ENCODE results near the gene TUT7.

TUT7 gene

DNA sequence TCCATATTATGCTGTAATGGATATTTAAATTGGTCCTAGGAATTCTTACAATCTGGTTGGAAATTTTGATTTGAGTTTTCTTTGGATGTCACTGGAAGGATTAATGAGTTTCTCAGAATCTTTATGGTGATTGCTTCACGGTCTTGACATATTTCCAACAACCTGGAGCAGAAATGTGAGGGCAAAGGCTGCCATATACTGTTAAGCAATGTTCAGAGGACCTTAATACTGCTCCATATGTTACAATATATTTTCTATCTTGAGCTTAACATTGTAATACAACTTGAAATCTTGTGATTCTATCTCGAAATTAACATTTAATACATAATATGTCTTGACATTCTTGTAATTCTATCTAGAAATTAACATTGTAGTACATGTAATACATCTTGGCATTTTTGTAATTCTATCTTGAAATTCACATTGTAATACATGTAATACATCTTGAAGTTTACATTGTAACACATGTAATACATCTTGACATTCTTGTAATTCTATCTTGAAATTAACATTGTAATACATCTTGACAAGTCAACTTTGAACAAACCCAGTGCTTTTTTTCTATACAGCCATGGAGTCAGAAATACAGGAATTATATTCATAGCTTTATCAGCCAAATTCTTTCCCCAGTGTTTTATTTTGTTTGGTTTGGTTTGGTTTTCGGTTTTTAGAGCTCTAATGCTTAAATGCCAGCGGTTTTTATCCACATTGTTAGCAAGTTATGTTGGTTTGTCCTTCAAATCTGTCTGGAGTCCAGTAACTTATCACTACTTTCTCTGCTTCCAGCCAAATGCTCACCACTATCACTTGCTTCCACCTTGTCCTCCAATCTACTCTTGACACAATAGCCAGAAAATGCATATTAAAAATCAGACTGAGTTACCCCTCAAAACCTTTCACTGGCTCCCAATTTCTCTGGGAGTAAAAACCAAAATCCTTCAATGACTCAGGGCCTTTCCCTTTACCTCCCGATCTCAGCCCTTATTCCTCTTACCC is 3.0 kb upstream of the TUT7 start:
- no peak overlapping the region for H3K4me3 Mint-ChIP-seq
- peaks cover 61% of the 10 kb centered on the region for H3K4me1 Mint-ChIP-seq (ENCODE audit: low read depth)
- H3K36me3 Mint-ChIP-seq (ENCODE audit: low read depth), result peaks cover 24% of the 10 kb centered on the region
- H3K27me3 Mint-ChIP-seq, result no peaks in the 10 kb centered on the region
- H3K27ac Mint-ChIP-seq, result peak overlapping the region; percentile 85
- intact Hi-C loops (cut with micrococcal nuclease), result no loop called here
- H3K9me3 Mint-ChIP-seq, result no peaks in the 10 kb centered on the region

DNA sequence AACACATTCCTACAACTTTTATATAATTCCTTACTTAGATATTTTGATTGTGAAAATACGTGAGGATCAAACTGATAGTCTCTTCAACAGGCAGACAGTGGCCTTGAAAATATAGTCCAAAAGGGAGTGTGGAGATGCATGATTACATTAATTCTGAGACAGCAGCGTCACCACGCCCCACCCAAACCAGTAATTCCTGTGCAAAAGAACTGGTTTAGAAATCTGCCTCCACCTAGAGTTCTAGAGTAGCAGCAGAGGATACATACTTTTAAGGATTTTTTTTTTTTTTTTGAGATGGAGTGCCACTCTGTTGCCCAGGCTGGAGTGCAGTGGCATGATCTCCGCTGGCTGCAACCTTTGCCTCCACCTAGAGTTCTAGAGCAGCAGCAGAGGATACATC is 1.6 kb upstream of the TUT7 start:
- Mint-ChIP-seq H3K4me1 (ENCODE audit: low read depth) (peaks cover 49% of the 10 kb centered on the region), H3K27ac (peak overlapping the region; percentile 99), H3K9me3 (no peaks in the 10 kb centered on the region), H3K4me3 (no peak overlapping the region), H3K36me3 (ENCODE audit: low read depth) (peaks cover 36% of the 10 kb centered on the region), H3K27me3 (no peaks in the 10 kb centered on the region)
- intact Hi-C loops (cut with micrococcal nuclease), result loop anchor here (2.0 kb wide), 1 partner anchor 13 kb away; no protein-coding TSS in a partner anchor

DNA sequence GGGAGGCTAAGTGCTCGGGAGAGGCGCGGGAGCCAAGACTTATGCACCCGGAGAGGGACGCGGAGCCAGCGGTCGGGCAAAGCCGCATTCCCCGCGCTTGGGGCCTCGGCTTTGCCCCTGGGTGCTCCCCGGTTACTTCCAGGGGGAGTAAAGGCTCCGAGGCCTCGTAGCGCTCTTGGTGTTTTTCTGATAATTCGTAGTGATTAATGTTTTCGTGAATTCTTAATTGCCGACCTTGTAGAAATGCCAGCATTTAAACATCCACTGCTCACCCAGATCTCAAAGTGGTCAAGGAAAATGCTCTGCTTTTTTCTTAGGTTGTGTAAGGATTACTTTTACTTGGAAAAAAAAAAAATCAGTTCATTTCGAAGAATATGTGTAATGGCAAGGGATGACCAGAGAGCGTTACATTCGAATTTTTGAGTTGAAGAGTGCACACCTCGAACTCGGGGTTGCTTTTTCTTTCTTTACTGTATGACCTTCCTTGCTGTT is 654 bp upstream of the TUT7 start:
- peak overlapping the region; percentile 98 for H3K4me3 Mint-ChIP-seq
- no peaks in the 10 kb centered on the region for H3K9me3 Mint-ChIP-seq
- no peaks in the 10 kb centered on the region for H3K27me3 Mint-ChIP-seq
- intact Hi-C loops (cut with micrococcal nuclease), result loop anchor here (2.0 kb wide), 1 partner anchor 14 kb away; no protein-coding TSS in a partner anchor
- peaks cover 41% of the 10 kb centered on the region for H3K4me1 Mint-ChIP-seq (ENCODE audit: low read depth)
- H3K36me3 Mint-ChIP-seq (ENCODE audit: low read depth), result peaks cover 37% of the 10 kb centered on the region
- H3K27ac Mint-ChIP-seq, result peak overlapping the region; percentile 99

DNA sequence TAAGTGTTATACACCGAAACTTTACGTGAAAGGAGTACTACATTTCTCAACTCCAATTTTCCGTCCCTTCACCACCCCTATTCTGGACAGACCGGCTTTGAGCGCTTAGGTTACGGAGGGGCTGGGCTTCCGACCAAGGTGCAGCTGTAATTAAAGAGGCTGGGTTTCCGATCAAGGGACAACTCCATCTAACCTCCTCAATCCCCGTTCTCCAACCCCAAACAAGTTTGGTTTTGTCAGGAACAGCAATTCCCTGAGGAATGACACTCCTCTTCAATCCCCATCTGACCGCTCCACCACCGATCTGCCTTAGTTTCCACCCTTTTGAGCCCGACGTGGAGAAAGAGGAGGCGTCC is 577 bp downstream of the TUT7 start:
- Mint-ChIP-seq H3K4me1 (ENCODE audit: low read depth) (peaks cover 36% of the 10 kb centered on the region), H3K4me3 (peak overlapping the region; percentile 98), H3K36me3 (ENCODE audit: low read depth) (peaks cover 45% of the 10 kb centered on the region), H3K9me3 (no peaks in the 10 kb centered on the region), H3K27ac (peak overlapping the region; percentile 99), H3K27me3 (no peaks in the 10 kb centered on the region)
- intact Hi-C loops (cut with micrococcal nuclease), result loop anchor here (2.0 kb wide), 2 partner anchors 15 kb away; no protein-coding TSS in a partner anchor

DNA sequence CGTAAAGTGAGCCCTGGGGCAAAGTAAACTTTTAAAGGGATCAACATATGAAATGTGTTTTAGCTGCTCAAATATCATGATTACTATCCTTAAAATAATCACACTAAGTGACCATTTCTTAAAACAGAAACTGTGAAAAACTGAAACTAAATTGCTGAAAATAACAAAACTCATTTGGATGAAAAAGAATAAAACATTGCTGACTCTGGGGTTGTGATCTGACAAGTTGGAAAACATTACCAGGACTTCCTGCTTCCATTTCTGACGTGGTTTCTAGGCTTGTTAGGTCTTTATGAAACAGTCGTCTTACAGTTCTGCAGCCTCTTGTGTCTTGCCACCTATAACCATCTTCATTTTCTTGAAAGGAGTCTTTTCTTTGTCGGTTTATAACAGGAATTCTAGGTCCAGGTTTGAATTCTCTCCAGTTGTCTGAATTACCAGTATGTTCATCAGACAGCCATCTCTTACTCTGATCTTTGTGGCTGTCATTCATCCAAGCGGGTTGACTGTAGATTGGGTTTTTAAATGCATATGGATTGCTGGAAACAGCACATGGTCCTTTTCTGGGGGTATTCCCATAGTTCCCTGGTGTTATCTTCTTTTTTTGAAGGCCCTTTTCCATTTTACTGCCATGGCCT is 1.7 kb downstream of the TUT7 start:
- peaks cover 56% of the 10 kb centered on the region for H3K36me3 Mint-ChIP-seq (ENCODE audit: low read depth)
- peak overlapping the region; percentile 99 for H3K27ac Mint-ChIP-seq
- peaks cover 39% of the 10 kb centered on the region for H3K4me1 Mint-ChIP-seq (ENCODE audit: low read depth)
- intact Hi-C loops (cut with micrococcal nuclease), result loop anchor here (2.0 kb wide), 1 partner anchor 14 kb away; no protein-coding TSS in a partner anchor
- H3K4me3 Mint-ChIP-seq, result peak overlapping the region; percentile 98
- H3K9me3 Mint-ChIP-seq, result no peaks in the 10 kb centered on the region
- H3K27me3 Mint-ChIP-seq, result no peaks in the 10 kb centered on the region

DNA sequence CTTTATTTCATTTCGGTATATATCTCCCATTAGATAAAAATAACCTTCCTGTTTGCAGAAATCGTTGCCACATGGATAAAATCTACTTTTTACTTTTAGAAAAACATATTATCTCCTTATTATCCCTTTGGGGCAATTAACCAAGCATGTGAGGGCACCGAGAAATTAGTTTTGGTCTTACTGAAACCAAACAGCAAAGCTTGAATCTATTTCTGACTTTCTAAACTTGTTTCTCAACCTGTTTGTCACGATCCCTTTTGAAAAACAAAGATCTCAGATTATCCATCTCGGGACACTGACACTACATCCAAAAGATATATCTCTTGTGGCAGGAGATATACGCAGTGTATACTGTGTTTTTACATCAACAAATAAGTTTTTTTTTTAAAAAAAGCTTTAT is 2.3 kb downstream of the TUT7 start:
- Mint-ChIP-seq H3K36me3 (ENCODE audit: low read depth) (peaks cover 56% of the 10 kb centered on the region), H3K27ac (peak overlapping the region; percentile 39), H3K4me1 (ENCODE audit: low read depth) (peaks cover 38% of the 10 kb centered on the region), H3K27me3 (no peaks in the 10 kb centered on the region), H3K9me3 (no peaks in the 10 kb centered on the region), H3K4me3 (peak overlapping the region; percentile 64)
- intact Hi-C loops (cut with micrococcal nuclease), result loop anchor here (2.0 kb wide), 1 partner anchor 13 kb away; no protein-coding TSS in a partner anchor

DNA sequence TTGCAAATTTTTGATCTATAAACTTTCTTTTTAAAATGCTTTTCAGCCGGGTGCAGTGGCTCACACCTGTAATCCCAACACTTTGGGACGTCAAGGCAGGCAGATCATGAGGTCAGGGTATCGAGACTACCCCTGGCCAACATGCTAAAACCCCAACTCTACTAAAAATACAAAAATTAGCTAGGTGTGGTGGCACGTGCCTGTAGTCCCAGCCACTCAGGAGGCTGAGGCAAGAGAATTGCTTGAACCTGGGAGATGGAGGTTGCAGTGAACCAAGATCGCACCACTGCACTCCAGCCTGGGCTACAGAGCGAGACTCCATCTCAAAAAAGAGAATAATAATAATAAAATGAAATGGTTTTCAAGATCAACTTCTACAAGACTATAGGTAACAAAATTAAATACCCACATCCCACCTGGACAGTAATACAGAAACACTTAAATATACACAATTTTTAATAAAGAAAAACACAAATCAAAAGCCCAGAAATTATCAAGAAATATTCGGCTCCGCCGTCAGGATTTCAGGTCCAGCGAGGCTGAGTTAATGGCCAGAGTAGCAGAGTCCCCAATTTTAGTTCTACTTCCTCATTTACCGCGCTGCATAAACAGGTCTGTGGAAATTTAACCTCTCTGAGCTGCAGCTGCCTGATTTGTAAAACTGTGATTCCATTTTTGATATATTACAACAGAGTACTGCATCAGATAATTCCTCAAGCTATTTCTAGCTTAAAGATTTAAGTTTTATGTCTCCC is 4.0 kb downstream of the TUT7 start:
- intact Hi-C loops (cut with micrococcal nuclease), result no loop called here

DNA sequence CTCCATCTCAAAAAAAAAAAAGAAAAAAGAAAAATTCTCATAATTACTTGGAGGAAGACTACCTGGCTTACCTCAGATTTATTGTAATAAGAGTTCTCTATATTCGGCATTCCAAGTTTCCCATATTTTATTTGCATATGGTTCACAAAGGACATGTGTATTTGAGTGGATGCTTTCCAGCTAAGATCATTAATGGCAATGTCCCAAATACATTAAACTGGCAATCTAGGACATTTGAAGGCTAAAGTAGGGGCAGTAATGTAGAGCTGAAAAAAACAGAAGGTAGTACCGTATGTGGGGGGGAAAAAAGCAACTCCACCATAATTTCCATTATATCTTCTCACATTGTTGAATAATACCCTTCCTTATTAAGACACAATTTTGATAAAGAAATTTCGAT is 4.9 kb downstream of the TUT7 start:
- Mint-ChIP-seq H3K27ac (no peak overlapping the region), H3K9me3 (no peaks in the 10 kb centered on the region), H3K36me3 (ENCODE audit: low read depth) (peaks cover 74% of the 10 kb centered on the region), H3K4me1 (ENCODE audit: low read depth) (peaks cover 36% of the 10 kb centered on the region), H3K27me3 (no peaks in the 10 kb centered on the region), H3K4me3 (no peak overlapping the region)
- intact Hi-C loops (cut with micrococcal nuclease), result no loop called here

More for the DNA sequence above, 4.0 kb downstream of the TUT7 start:
- Mint-ChIP-seq H3K9me3 (no peaks in the 10 kb centered on the region), H3K27me3 (no peaks in the 10 kb centered on the region), H3K4me1 (ENCODE audit: low read depth) (peaks cover 37% of the 10 kb centered on the region), H3K27ac (peak overlapping the region; percentile 27), H3K36me3 (ENCODE audit: low read depth) (peaks cover 71% of the 10 kb centered on the region), H3K4me3 (peak overlapping the region; percentile 64)

DNA sequence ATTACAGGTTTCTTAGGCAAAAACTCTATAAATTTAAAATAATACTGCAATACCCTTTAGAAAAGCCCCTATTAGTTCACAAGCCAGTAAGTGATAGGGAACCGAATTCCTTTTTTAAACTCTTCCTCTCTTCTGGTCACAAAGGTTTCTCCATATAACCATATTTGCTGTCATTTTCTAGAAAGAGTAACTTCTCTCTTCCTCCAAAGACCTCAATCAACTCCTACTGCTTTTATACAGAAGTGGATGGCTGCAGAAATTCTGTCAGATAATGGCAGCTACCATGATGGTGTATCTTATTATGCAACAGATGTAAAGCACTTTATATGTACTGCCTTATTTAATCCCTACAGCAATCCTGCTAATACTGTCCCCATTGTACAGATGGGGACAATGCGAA is 6.2 kb downstream of the TUT7 start:
- H3K4me3 Mint-ChIP-seq, result no peak overlapping the region
- intact Hi-C loops (cut with micrococcal nuclease), result no loop called here
- H3K27me3 Mint-ChIP-seq, result no peaks in the 10 kb centered on the region
- peak overlapping the region; percentile 32 for H3K27ac Mint-ChIP-seq
- H3K9me3 Mint-ChIP-seq, result no peaks in the 10 kb centered on the region
- H3K36me3 Mint-ChIP-seq (ENCODE audit: low read depth), result peaks cover 68% of the 10 kb centered on the region
- H3K4me1 Mint-ChIP-seq (ENCODE audit: low read depth), result peaks cover 36% of the 10 kb centered on the region

DNA sequence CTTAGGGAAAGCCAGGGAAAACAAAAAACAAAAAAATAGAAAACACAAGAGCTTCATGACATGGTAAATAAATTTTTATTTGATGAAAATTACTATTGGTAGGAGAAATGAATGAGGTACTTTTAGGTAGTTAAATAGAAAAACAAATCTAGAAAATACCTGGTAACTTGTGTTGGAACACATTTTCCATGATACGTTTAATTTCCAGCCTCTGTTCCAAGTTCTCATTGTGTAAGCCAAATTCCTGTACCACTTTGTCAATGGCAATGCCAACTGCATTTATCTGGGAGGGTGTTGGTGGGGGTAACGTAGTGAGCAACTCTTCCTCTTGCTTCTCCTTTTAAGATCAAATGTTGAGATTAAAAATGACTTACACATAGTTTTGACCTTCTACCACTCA is 9.4 kb downstream of the TUT7 start:
- no peak overlapping the region for H3K27ac Mint-ChIP-seq
- H3K36me3 Mint-ChIP-seq (ENCODE audit: low read depth), result peaks cover 73% of the 10 kb centered on the region
- H3K27me3 Mint-ChIP-seq, result no peaks in the 10 kb centered on the region
- H3K4me1 Mint-ChIP-seq (ENCODE audit: low read depth), result peaks cover 45% of the 10 kb centered on the region
- intact Hi-C loops (cut with micrococcal nuclease), result no loop called here
- H3K9me3 Mint-ChIP-seq, result no peaks in the 10 kb centered on the region
- H3K4me3 Mint-ChIP-seq, result no peak overlapping the region

DNA sequence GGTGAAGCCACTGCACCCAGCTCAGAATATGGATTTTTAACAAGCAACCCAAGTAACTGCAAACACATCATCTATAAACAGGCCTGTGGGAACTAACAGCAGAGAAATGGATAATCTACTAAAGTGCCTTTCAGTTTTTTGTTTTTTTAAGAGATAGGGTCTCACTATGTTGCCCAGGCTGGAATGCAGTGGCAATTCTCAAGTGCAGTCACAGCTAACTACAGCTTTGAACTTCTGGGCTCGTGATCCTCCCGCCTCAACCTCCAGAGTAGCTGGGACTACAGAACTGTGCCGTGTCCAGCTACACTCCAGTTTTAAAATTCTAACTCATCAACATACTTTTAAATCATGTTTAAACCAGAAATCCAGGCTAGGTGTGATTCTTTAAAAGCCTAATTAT is 11.9 kb downstream of the TUT7 start:
- Mint-ChIP-seq H3K9me3 (no peaks in the 10 kb centered on the region), H3K4me3 (no peak overlapping the region), H3K36me3 (ENCODE audit: low read depth) (peaks cover 77% of the 10 kb centered on the region), H3K4me1 (ENCODE audit: low read depth) (peaks cover 34% of the 10 kb centered on the region), H3K27me3 (no peaks in the 10 kb centered on the region), H3K27ac (no peak overlapping the region)
- intact Hi-C loops (cut with micrococcal nuclease), result no loop called here

DNA sequence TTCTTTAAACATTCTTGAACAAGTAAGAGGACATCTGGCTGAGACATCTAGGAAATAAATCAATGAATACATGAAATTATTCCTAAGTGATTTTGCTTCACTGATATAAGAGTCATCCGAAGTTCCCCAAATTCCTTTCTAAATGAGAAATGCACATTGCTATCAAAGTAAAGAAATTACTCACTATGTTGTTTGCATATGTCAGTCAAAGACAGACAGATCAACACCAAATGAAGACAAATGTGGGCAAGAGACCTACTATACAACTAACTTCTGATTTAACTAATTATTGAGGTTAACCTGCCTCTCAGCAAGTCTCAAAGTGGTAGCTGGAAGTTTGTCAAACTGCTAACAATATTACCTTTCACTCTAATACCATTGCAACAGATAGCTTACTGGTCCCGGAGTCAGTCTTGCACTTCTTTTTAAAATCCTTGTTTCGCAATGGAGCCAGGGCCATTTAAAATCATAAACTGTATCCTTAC is 13.2 kb downstream of the TUT7 start:
- intact Hi-C loops (cut with micrococcal nuclease), result no loop called here
- peak overlapping the region; percentile 20 for H3K27ac Mint-ChIP-seq
- peaks cover 84% of the 10 kb centered on the region for H3K36me3 Mint-ChIP-seq (ENCODE audit: low read depth)
- peaks cover 29% of the 10 kb centered on the region for H3K4me1 Mint-ChIP-seq (ENCODE audit: low read depth)
- H3K27me3 Mint-ChIP-seq, result no peaks in the 10 kb centered on the region
- H3K4me3 Mint-ChIP-seq, result no peak overlapping the region
- H3K9me3 Mint-ChIP-seq, result no peaks in the 10 kb centered on the region

DNA sequence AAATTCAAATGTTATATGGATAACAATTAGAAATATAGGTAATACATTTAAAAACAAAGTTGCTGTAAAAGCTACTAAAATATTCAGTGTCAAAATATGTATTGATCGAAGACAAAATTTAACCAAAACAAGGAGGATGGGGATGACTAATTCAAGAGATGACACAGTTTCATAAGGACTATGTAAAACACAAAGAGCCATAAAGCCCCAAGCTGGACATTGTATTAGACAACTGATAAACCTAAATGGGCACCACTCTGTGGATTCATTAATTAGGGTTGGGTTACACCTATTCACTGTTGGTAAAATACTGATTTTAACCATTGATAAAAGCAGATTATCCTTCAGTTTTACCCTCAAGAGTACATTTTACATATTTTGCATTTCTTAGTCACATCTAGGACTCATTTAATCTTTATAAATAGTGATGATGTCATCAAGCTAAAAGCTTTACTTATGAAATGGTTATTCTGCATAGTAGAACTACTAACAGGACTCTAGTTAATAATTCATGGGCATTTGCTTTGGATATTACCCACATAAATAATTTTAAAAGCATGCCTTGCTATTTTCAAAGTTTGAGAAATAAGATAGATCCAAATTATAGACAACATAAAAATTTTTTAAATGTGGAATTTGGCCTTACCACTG is 13.7 kb downstream of the TUT7 start:
- peaks cover 26% of the 10 kb centered on the region for H3K4me1 Mint-ChIP-seq (ENCODE audit: low read depth)
- intact Hi-C loops (cut with micrococcal nuclease), result no loop called here
- no peak overlapping the region for H3K27ac Mint-ChIP-seq
- peaks cover 84% of the 10 kb centered on the region for H3K36me3 Mint-ChIP-seq (ENCODE audit: low read depth)
- no peak overlapping the region for H3K4me3 Mint-ChIP-seq
- H3K9me3 Mint-ChIP-seq, result no peaks in the 10 kb centered on the region
- no peaks in the 10 kb centered on the region for H3K27me3 Mint-ChIP-seq

Measured in dendritic cell treated with granulocyte-macrophage colony-stimulating factor and Interleukin-4, amounts not matched to agents 40 ng/mL and 50 ng/mL, for 4 days (primary cell).